Measurements from ENCODE around the gene GATM.
"Not testable (repeated sequence)": the region's sequence is repeated elsewhere in the genome, so short reads cannot be mapped to it uniquely, and the experiment has no call there.

Gene GATM

DNA sequence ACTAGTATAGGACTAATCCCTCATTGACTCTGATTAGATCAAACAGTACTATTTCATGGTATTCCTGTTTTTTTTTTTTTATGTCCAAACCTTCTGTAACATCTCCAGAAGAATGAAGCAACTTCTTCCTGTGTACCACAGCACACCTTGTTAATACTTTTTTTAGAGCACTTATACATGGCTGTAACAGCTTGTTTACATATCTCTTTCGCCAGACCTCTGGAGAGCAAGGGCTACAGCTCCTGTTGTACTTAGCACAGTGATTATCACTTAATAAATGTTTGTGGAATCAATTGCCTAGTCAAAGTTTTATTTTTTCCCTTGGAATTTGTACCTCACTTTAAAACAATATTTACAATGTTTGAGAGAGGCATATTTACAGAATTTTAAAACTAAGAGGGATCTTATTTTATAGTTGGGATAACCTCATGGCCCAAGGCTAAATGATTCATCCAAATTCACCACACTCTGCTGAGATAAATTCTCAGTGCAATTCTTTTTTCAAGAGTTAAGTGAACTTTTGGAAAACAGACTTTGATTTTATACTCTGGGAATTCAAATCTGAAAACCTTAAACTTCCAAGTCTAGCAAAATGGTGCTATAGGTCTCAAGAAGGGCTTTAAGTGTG is 9.2 kb upstream of the GATM start:
- DNase-seq: no peak

GRCh38 chr15:45386974-45387373 is 8.6 kb upstream of the GATM start:
- DNase-seq: no peak

DNA sequence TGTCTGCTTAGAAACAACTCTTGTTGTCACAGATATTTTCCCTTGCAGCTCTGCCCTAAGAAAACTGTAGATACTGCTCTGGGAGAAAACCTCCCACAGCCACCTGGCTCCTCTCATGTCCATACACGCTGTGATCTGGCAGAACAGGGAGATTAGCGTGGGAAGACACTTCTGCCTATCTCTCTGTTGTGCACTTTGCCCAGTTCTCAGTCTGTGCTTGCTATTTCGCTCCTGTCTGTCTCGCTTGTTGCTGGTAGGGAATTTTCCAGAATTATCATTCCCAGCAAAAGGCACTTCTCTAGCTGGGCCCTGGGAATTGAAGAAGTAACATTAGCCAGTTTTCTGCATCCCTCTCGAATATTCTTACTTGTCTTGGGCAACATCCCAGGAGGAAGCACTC is 8.1 kb upstream of the GATM start:
- DNase-seq: no peak

DNA sequence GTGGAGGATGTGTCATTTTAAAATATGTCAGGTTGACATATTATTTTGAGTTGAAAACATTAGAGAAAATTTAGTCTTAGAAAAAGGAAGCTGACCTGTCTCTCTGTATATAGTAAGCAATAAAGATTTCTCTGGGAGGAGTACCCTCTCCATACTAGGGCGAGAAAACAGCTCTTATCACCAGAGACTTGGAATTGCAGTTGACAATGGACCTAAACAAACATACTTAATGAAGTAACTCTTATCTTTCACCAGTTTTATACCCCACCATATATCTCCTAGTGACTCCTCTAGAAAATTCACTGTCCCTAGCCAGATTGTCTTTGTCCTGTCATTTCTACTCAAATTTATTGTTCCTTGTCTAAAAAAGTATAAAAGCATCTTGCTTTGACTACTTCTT is 7.2 kb upstream of the GATM start:
- DNase-seq: no peak

- no peak for DNase-seq
Measured at GRCh38 chr15:45384700-45385099, 6.4 kb upstream of the GATM start.

- no peak for DNase-seq
Measured at GRCh38 chr15:45378913-45379262, 544 bp upstream of the GATM start.

DNA sequence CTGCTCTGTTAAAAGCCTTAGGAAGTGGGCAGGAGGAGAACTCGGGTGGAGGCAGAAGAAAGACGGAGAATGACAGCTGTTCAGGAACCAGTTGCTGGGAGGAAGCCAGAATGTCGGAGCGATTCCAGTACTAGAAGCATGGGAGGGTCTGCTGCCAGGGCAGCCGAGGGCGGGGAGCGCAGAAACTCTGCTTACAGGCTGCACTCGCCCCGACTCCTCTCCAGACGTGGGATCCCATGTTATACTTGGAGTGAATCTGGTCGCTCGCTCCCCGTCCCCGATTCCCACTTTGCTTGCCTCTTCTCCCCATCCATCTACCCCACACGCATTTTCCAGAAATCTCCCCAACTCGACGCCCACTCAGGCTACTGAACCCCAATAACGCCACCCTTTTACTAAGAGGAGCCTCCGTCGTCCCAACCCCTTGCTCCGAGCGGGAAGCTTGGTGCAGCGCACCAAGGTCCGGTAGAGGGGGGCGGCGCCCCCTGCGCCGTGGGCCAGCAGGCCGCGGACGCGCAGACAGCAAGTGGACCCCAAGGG is 665 bp downstream of the GATM start:
- no peak for DNase-seq

- DNase-seq: no peak
Measured at GRCh38 chr15:45376967-45377608, 1.3 kb downstream of the GATM start.

DNA sequence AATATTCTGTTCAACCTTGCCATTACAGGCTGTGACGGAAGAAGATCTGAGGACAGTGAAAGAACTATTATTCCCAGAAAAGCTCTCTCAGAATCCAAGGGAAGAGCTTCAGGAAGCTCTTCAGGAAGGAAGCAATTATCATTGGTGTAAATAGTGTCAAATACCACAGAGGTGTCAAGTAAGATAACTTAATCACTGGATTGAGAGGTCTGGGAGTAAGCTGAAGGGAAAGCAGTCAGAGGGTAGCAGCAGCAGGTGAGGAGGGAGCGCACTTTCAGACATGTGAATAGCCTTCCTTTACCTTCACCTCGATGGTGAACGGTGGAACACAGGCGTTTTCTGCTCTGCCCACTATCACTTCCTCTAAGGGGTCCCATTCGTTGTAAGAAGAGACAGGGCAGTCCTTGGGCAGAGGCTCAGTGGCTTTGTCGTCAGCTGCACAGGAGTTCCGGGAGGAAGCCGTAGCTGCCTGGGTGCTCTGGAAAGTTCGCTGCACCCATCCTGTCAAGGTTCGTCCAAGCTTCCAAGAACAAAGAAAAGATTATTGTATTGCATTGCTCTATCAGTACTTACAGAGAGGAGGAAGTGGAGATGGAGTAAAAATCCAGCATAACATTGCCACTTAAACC is 1.9 kb downstream of the GATM start:
- DNase-seq: no peak

- DNase-seq: no peak
Measured at GRCh38 chr15:45375836-45376235, 2.5 kb downstream of the GATM start.

DNA sequence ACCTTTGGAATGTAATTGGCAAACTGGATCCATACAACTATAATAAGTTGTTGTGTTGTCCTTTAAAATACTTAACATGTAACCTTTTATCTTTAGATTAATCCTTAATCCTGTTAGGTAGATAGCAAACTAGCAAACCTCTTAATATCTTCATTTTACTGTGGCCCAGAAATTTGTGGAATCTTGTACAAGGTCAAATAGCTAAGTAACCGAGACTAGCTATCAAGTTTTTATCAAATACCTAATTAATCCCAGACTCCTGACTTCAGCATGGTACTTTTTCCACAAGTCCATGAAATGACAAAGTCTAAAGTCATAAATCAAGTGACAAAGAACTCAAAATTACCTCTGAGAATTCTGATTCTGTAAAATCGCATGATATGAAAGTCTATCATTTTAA is 4.4 kb downstream of the GATM start:
- no peak for DNase-seq

DNA sequence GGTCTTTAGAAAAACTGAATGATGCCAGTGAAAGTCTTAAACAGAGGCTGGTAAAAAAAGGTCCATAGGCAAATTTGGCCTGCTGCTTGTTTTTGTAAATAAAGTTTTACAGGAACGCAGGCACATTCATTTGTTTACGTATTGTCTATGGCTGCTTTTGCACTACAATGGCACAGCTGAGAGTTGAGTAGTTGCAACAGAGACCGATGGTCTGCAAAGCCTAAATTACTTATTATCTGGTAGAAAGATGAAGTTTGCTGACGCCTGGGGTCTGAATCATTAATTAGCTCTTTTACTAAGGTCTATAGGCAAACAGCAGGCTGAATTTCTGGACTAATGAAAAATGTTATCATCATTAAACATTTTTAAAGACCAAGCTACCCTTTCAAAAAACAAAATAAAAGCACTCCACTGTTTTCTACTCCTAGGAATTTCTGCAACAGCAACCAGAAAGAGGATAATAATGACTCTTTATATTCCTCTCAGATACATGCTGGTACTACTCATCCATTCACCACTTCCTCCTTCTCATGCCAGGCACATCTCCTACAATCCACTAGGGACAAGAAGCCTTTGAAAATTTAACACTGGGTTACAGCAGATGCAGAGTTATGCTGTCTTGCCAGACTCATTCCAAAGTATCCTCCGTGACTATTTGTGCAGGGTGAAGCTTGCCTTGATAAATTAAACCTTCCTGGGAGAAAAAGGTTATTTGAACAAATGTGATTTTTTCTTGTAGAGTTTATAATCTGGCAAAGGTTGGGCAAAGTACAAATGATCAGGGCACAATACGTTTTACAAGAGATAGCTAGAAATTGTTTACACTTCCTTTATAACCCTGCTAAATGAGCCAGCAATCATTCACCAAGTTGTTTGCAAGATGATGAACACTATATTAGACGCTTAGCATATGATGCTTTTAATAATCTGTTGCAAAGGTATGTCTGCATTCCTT is 6.0 kb downstream of the GATM start:
- no peak for DNase-seq

DNA sequence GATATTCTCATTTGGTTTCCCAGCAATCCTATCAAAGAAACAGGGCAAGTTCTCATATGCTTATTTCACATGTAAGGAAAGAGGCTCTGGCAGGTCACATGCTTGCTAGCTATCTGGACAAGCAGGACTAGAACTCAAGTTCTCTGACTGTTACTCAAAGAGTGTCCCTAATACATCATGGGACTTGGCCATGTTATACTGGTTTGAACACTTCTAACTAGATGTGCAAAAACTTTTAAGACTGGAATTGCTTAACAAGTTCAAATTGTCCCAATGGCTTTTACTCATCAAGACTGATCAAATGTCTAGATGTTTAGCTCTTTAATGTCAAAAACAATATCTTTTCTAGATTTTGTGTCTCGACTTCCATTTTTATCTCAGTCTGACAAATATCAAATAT is 6.8 kb downstream of the GATM start:
- no peak for DNase-seq

DNA sequence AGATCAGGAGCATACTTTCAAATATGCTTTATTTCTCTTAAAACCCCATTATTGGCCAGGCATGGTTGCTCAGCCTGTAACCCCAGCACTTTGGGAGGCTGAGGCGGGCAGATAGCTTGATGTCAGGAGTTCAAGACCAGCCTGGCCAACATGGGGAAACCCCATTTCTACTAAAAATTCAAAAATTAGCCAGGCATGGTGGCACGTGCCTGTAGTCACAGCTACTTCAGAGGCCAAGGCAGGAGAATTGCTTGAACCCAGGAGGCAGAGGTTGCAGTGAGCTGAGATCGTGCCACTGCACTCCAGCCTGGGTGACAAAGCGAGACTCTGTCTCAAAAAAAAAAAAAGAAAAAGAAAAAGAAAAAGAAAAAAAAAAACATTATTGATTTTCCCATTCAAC is 8.3 kb downstream of the GATM start:
- not testable (repeated sequence) for DNase-seq

GRCh38 chr15:45367222-45367621 is 11.1 kb downstream of the GATM start:
- DNase-seq: not testable (repeated sequence)

DNA sequence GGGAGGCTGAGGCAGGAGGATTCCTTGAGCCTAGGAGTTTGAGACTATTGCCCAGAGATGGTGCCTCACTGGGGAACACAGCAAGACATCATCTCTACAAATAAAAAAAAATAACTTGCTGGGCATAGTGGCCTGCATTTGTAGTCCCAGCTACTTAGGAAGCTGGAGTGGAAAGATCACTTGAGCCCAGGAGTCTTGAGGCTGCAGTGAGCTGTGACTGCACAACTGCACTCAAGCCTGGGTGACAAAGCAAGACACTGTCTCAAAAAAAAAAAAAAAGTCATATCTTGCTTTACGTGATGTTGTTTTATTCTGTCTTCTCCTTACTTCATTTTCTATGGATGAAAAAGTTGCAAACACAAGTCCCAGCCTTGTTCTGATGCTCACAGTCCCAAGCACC is 14.1 kb downstream of the GATM start:
- no peak for DNase-seq

- no peak for DNase-seq
Measured at GRCh38 chr15:45363801-45364200, 14.5 kb downstream of the GATM start.

DNA sequence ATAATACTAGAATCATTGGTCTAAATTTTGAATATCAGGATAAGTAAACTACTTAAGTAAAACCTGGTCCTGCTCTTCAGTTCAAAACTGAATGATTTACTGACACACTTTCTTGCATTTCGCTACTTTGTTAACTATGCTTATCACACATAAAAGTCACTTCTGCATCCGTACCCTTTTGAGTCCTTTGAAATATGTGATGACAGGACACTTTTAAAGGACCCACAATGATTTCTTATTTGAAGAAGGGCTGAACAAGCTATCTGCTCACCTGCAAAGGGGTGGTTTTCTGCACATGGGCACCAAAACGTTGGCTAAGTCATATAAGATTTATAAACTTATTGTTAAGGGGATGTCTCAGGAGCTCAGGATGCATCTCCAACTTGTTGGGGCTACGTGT is 15.0 kb downstream of the GATM start:
- DNase-seq: no peak

GRCh38 chr15:45362419-45362818 is 15.9 kb downstream of the GATM start:
- no peak for DNase-seq

- DNase-seq: no peak
Measured at GRCh38 chr15:45361878-45362277, 16.5 kb downstream of the GATM start.

DNA sequence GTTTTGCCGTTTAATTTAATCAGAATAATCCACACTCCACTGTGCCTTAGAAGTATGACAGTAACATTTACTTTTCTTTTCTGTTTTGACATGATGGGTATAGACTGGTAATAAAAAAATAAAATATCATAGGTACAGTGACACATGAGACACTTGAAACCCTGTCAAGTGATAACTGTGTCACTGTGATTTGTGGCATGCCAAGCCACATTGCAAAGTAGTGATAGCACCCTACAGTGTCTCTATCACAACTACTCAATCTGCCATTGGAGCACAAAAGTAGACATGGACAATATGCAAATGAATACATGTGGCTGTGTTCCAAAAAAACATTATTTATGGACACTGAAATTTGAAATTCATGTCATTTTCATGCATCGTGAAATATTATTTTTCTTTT is 22.5 kb downstream of the GATM start:
- no peak for DNase-seq

DNA sequence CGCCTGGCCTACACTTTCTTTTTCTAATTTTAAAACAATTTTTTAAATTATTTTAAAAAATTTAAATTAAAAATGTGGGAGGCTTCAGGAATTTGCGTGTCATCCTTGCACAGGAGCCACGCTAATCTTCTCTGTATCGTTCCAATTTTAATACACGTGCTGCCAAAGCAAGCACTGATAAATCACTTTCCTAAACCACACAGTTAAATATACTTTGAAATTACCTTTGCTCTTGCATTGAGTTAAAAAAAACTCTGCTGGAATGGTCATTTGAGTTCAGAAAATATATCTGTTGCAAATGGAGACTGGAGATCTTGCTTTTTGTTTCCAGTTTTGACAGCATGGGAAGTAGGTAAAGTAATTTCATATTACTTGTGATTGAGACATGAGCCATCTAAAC is 23.6 kb downstream of the GATM start:
- DNase-seq: no peak

- DNase-seq: no peak
Measured at GRCh38 chr15:45351227-45351626, 27.1 kb downstream of the GATM start.

All from stimulated activated naive CD4-positive, alpha-beta T cell (primary cell).